A549 (cell line): ENCODE measurements around the gene RWDD1. TPM values are rescaled to one million over a fixed set of nuclear protein-coding genes. Genes with fewer than 3 reads are reported as not detected.

ENCODE experiments used
- ATAC-seq, 2 experiments: fragments of 200-7000 bp in 1 of 2; fragments of >200 bp in 1 of 2; cut with Nextera tagmentation in 1 of 2; cut with Tn5 transposase in 1 of 2; 3 replicates each; pipeline versions ENCODE4 v1.8.0 to v1.9.1; 2018 to 2020; ENCODE audit warnings: mild to moderate bottlenecking in 1 of 2, moderate library complexity in 1 of 2
- CTCF ChIA-PET: fragments of 300-600 bp; sonication (Branson Sonifier 250); formaldehyde crosslinking; extraction: SDS; loops from one replicate; lab custom pipeline; 2021; ENCODE audit warnings: antibody characterized with exemption, inconsistent platforms; lab: Yijun Ruan, JAX
- POLR2A ChIA-PET: fragments of 350-600 bp; formaldehyde crosslinking; extraction: SDS; loops from one replicate; lab custom pipeline; 2021; ENCODE audit warnings: antibody characterized with exemption, inconsistent platforms; lab: Yijun Ruan, JAX
- DNase-seq, 2 experiments: peaks; one replicate each; pipeline versions ENCODE4 v3.0.0 to v3.0.0-alpha.2; 2011 to 2016; ENCODE audit warnings: low read depth in 1 of 2, low spot score in 1 of 2
- FAIRE-seq: peaks from 2 replicates; lab custom pipeline; 2011; peaks lifted over from hg19 to GRCh38; lab: Jason Lieb, UNC
- H3K27ac ChIP-seq, 2 experiments: fragments of >200 bp; sonication (Bioruptor Twin); formaldehyde crosslinking; 3 replicates each; pipeline ENCODE4 v1.5.1; 2016 to 2017
- H3K4me1 ChIP-seq: fragments of >200 bp; sonication (Bioruptor Twin); formaldehyde crosslinking; 3 replicates; pipeline ENCODE4 v1.6.1; 2016
- H3K4me2 ChIP-seq: fragments of >200 bp; sonication (Bioruptor Twin); formaldehyde crosslinking; 3 replicates; pipeline ENCODE4 v1.6.1; 2016
- H3K4me3 ChIP-seq: fragments of >200 bp; sonication (Bioruptor Twin); formaldehyde crosslinking; 3 replicates; pipeline ENCODE4 v1.5.1; 2016
- H3K9me3 ChIP-seq: fragments of >200 bp; sonication (Bioruptor Twin); formaldehyde crosslinking; 3 replicates; pipeline ENCODE4 v1.6.1; 2016
- CHD2 ChIP-seq: fragments of 150-350 bp; IDR thresholded peaks from 2 replicates; pipeline ENCODE4 v1.6.1; 2014; ENCODE audit warnings: low read length; ENCODE audit not compliant: partially characterized antibody
- EHMT2 ChIP-seq: fragments of 200-600 bp; sonication (generic); IDR thresholded peaks from 2 replicates; pipeline ENCODE4 v1.6.1; 2016; ENCODE audit warnings: antibody characterized with exemption, low read depth, mild to moderate bottlenecking, moderate library complexity
- EP300 ChIP-seq, 2 experiments: fragments of >200 bp; sonication (Bioruptor Twin); formaldehyde crosslinking; IDR thresholded peaks; 2 replicates in 1 of 2; 3 replicates in 1 of 2; pipeline ENCODE4 v1.6.1; 2016 to 2017
- FOSL2 ChIP-seq, 2 experiments: fragments of 450-650 bp in 1 of 2; fragments of >200 bp in 1 of 2; sonication (Bioruptor Twin) in 1 of 2; formaldehyde crosslinking; IDR thresholded peaks; 2 replicates each; pipeline versions ENCODE4 v1.5.0 to v1.6.1; 2016 to 2020; ENCODE audit warnings: mild to moderate bottlenecking in 1 of 2, moderate library complexity in 1 of 2
- GATA3 ChIP-seq: IDR thresholded peaks from 2 replicates; pipeline ENCODE4 v1.6.1; 2012; ENCODE audit warnings: borderline replicate concordance
- HDAC2 ChIP-seq: fragments of 200-600 bp; sonication (generic); IDR thresholded peaks from 2 replicates; pipeline ENCODE4 v1.6.1; 2016
- KDM1A ChIP-seq: fragments of 200-600 bp; sonication (generic); IDR thresholded peaks from 2 replicates; pipeline ENCODE4 v1.6.1; 2016; ENCODE audit warnings: low read depth, mild to moderate bottlenecking
- PBX3 ChIP-seq: IDR thresholded peaks from 2 replicates; pipeline ENCODE4 v1.6.1; 2012
- RNF2 ChIP-seq: fragments of 200-600 bp; sonication (generic); IDR thresholded peaks from 2 replicates; pipeline ENCODE4 v1.6.1; 2016; ENCODE audit warnings: low read depth, mild to moderate bottlenecking, antibody characterized with exemption, moderate library complexity, borderline replicate concordance
- SMC3 ChIP-seq: fragments of >200 bp; sonication (Bioruptor Twin); formaldehyde crosslinking; IDR thresholded peaks from 3 replicates; pipeline ENCODE4 v1.6.1; 2018; ENCODE audit warnings: inconsistent platforms
- ZC3H11A ChIP-seq: fragments of 450-650 bp; IDR thresholded peaks from 2 replicates; pipeline ENCODE4 v1.6.1; 2014; ENCODE audit warnings: antibody characterized with exemption, mild to moderate bottlenecking
- ZNF302 ChIP-seq: fragments of 250-450 bp; sonication (Bioruptor Pico); IDR thresholded peaks from 2 replicates; pipeline ENCODE4 v1.9.0; 2021; ENCODE audit warnings: inconsistent platforms, mild to moderate bottlenecking, moderate library complexity
- ZSCAN20 ChIP-seq: fragments of 250-450 bp; sonication (Bioruptor Pico); IDR thresholded peaks from 2 replicates; pipeline ENCODE4 v1.8.0; 2022; ENCODE audit warnings: mild to moderate bottlenecking, moderate library complexity
- WGBS: methylation state at CpG from one replicate; pipeline ENCODE4 v1.1.6; 2017; ENCODE audit errors: missing lambda C conversion rate; 5-methylcytosine and 5-hydroxymethylcytosine counted together
- polyA plus RNA-seq, 4 experiments: library from polyadenylated mRNA; depleted of rRNA in 3 of 4; stranded (reverse); fragments of >200 nt; fragmentation: RNase III in 1 of 4; extraction: RNeasy Plus Mini Kit Qiagen cat#74134 plus additional on column Dnase treatment in 1 of 4; gene quantifications; 2 replicates in 3 of 4; 3 replicates in 1 of 4; pipeline ENCODE4 v1.2.3, GENCODE V29; 2011 to 2017
- TF ChIP-seq, protein P1 (sequence below): fragments of 250-450 bp; sonication (Bioruptor Pico); IDR thresholded peaks from 2 replicates; pipeline ENCODE4 v1.5.0; 2021; ENCODE audit warnings: mild to moderate bottlenecking, moderate library complexity, borderline replicate concordance
- TF ChIP-seq, protein P2 (sequence below): IDR thresholded peaks from 2 replicates; pipeline ENCODE4 v1.6.1; 2012
- TF ChIP-seq, protein P3 (sequence below): fragments of >200 bp; sonication (Bioruptor Twin); formaldehyde crosslinking; IDR thresholded peaks from 3 replicates; pipeline ENCODE4 v1.5.1; 2016

RWDD1 gene
- polyA plus RNA-seq, 2 of the 4 experiments (the other 2 are of a cell fraction): 32.5 to 47.7 TPM

DNA sequence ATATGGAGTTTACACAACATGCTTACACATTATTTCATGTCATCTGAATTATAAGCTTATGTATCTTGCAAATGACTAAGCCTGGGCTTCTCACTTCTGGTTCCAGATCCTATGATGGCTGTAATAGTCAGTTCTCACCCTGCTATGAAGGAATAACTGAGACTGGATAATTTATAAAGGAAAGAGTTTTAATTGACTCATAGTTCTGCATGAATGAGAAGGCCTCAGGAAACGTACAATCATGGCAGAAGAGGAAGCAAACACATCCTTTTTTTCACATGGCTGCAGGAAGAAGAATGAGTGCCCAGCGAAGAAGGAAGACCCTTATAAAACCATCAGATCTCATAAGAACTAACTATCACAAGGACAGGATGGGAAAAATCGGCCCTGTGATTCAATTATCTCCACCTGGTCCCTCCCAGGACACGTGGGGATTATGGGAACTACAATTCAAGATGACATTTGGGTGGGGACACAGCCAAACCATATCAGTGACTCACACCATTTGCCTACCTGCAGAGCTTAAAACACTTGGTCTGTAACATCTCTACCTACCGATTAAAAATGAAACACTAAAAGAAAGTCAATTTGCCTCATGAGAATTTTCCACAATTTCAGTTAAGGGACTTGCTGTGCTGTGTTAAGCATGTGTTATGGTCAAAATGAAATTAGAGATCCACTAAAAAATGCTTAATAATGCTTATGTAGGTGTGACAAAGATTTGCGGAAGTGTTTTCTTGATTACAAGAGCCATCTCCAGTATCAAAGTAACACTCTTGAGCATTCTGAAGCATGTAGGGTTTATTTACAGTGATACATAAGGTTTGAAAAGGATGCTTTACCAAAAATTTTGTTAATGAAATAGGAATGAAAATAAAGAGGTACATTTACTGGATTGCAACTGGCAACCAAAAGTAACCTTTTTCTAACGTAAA, 2.2 kb upstream of the RWDD1 start:
- Histone ChIP-seq H3K9me3 (no peaks in the 10 kb centered on the region), H3K4me2 (peak overlapping the region; percentile 84; the same call in 2 of the 3 replicates), H3K4me3 (no peak overlapping the region), H3K4me1 (peaks cover 19% of the 10 kb centered on the region; the same call in 2 of the 3 replicates), H3K27ac (no peak overlapping the region)
- DNase-seq: no peak
- POLR2A ChIA-PET: interaction anchor here (0.9 kb wide), 1 partner anchor 289 kb away, joined by 3 read pairs; the partner anchor contains the start of gene TSPYL1
- CTCF ChIA-PET: interaction anchor here (1.0 to 2.4 kb wide), 3 partner anchors 8 to 301 kb away, joined by 4 to 16 read pairs (median 8); no protein-coding TSS in a partner anchor
- no peak for ATAC-seq
- WGBS: 65% methylated on average over 6 of the region's 7 CpGs
- no peak for FAIRE-seq
- TF ChIP-seq PBX3 (no peak), HDAC2 (no peak), ZSCAN20 (CRISPR knock-in tag) (no peak), GATA3 (no peak)
- TF ChIP-seq, protein P1, sequence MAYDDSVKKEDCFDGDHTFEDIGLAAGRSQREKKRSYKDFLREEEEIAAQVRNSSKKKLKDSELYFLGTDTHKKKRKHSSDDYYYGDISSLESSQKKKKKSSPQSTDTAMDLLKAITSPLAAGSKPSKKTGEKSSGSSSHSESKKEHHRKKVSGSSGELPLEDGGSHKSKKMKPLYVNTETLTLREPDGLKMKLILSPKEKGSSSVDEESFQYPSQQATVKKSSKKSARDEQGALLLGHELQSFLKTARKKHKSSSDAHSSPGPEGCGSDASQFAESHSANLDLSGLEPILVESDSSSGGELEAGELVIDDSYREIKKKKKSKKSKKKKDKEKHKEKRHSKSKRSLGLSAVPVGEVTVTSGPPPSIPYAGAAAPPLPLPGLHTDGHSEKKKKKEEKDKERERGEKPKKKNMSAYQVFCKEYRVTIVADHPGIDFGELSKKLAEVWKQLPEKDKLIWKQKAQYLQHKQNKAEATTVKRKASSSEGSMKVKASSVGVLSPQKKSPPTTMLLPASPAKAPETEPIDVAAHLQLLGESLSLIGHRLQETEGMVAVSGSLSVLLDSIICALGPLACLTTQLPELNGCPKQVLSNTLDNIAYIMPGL: no peak
- TF ChIP-seq, protein P2, sequence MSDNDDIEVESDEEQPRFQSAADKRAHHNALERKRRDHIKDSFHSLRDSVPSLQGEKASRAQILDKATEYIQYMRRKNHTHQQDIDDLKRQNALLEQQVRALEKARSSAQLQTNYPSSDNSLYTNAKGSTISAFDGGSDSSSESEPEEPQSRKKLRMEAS: no peak

- 1% methylated on average over 9 of the region's 12 CpGs for WGBS
- ChIA-PET CTCF (interaction anchor here (0.8 to 2.4 kb wide), 11 partner anchors 9 to 304 kb away, joined by 3 to 16 read pairs (median 3); partner anchors contain the start of genes RSPH4A and TSPYL1), POLR2A (interaction anchor here (0.6 to 2.0 kb wide), 11 partner anchors 9 to 317 kb away, joined by 3 to 12 read pairs (median 4); partner anchors contain the start of genes CALHM4, KPNA5, RSPH4A and TSPYL1)
- Histone ChIP-seq H3K4me1 (peaks cover 19% of the 10 kb centered on the region; the same call in 2 of the 3 replicates), H3K4me2 (peak overlapping the region; percentile 93), H3K27ac (peak overlapping the region; percentile 82 to 96), H3K4me3 (peak overlapping the region; percentile 89), H3K9me3 (no peaks in the 10 kb centered on the region)
- no peak for FAIRE-seq
- ATAC-seq: no peak
- DNase-seq: no peak
- TF ChIP-seq EP300 (IDR thresholded peaks at IDR 0.05) (no peak), GATA3 (no peak), EHMT2 (no peak), RNF2 (no peak), SMC3 (no peak), CHD2 (no peak)
Measured at GRCh38 chr6:116571683-116572000, 338 bp downstream of the RWDD1 start.

DNA sequence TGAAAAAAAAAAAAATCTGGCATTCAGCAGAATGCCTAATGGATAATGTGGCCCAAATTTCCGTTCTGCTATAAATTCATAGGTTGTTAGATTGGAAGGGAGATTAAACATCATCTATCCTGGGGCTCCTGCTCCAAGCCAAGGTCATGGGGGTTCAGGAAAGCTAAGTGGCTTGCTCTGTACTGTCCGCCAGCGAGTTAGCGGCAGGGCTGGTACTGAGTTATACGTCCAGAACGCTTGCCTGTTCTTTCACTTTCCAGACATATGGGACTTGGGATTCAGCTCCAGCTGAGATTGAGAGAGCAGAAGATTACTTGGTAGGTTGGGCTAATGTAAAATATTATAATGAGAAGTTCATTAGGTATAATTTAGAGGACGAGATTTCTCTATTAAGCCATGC, 858 bp downstream of the RWDD1 start:
- TF ChIP-seq, protein P3, sequence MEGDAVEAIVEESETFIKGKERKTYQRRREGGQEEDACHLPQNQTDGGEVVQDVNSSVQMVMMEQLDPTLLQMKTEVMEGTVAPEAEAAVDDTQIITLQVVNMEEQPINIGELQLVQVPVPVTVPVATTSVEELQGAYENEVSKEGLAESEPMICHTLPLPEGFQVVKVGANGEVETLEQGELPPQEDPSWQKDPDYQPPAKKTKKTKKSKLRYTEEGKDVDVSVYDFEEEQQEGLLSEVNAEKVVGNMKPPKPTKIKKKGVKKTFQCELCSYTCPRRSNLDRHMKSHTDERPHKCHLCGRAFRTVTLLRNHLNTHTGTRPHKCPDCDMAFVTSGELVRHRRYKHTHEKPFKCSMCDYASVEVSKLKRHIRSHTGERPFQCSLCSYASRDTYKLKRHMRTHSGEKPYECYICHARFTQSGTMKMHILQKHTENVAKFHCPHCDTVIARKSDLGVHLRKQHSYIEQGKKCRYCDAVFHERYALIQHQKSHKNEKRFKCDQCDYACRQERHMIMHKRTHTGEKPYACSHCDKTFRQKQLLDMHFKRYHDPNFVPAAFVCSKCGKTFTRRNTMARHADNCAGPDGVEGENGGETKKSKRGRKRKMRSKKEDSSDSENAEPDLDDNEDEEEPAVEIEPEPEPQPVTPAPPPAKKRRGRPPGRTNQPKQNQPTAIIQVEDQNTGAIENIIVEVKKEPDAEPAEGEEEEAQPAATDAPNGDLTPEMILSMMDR: no peak
- TF ChIP-seq ZC3H11A: no peak
- TF ChIP-seq ZNF302: no peak
- no peak for TF ChIP-seq KDM1A
- no peak for TF ChIP-seq FOSL2 (IDR thresholded peaks at IDR 0.05)
- TF ChIP-seq FOSL2 (CRISPR knock-in tag; IDR thresholded peaks at IDR 0.05): no peak
- Histone ChIP-seq H3K4me1 (peaks cover 19% of the 10 kb centered on the region; the same call in 2 of the 3 replicates), H3K27ac (peak overlapping the region; percentile 82 to 96), H3K4me3 (peak overlapping the region; percentile 89), H3K4me2 (peak overlapping the region; percentile 93), H3K9me3 (no peaks in the 10 kb centered on the region)
- ATAC-seq (peak in 1 of 2 experiments; percentile 20; a peak in 2 of 6 replicates), DNase-seq (peak in 1 of 2 experiments; percentile 18), FAIRE-seq (no peak)
- 1% methylated on average over 4 of the region's 7 CpGs for WGBS
- ChIA-PET POLR2A (interaction anchor here (0.9 kb wide), 1 partner anchor 18 kb away, joined by 4 read pairs; the partner anchor contains the start of gene CALHM4), CTCF (interaction anchor here (0.8 to 1.4 kb wide), 3 partner anchors 14 to 74 kb away, joined by 3 read pairs; partner anchors contain the start of gene RSPH4A)
